K562 (cell line): ENCODE results near the gene MYO18B.

ENCODE experiments used
- CHD2 ChIP-seq: IDR thresholded peaks from 2 replicates; pipeline ENCODE4 v1.6.1; 2011; ENCODE audit warnings: low read depth, low read length
- FOXA1 ChIP-seq: fragments of 450-650 bp; IDR thresholded peaks from 2 replicates; pipeline ENCODE4 v1.6.1; 2016; ENCODE audit warnings: mild to moderate bottlenecking, borderline replicate concordance
- NR1H2 ChIP-seq: sonication (generic); formaldehyde crosslinking; IDR thresholded peaks from 2 replicates; pipeline ENCODE4 v1.4.0; 2020; ENCODE audit warnings: mild to moderate bottlenecking, missing genetic modification reagents
- TRIM24 ChIP-seq, 2 experiments: fragments of 450-650 bp; IDR thresholded peaks; 2 replicates each; pipeline ENCODE4 v1.6.1; 2016
- ZNF143 ChIP-seq: sonication (generic); formaldehyde crosslinking; IDR thresholded peaks from 2 replicates; pipeline ENCODE4 v1.9.0; 2022; ENCODE audit warnings: mild to moderate bottlenecking, missing genetic modification reagents
- ZNF24 ChIP-seq: fragments of 450-650 bp; IDR thresholded peaks from 2 replicates; pipeline ENCODE4 v1.6.1; 2016
- TF ChIP-seq, protein P1 (sequence below): fragments of 150-350 bp; conservative IDR thresholded peaks from 2 replicates; pipeline ENCODE4 v1.6.1; 2014; ENCODE audit warnings: low read length
- TF ChIP-seq, protein P2 (sequence below), 3 experiments: IDR thresholded peaks in 2 of 3; conservative IDR thresholded peaks in 1 of 3; 2 replicates each; pipeline ENCODE4 v1.5.1; 2011 to 2012; ENCODE audit warnings: low read length in 3 of 3, mild to moderate bottlenecking in 3 of 3, control low read depth in 2 of 3, improper control_type of control experiment in 1 of 3, inconsistent platforms in 1 of 3, low read depth in 1 of 3, mixed read lengths in 1 of 3, moderate library complexity in 1 of 3; ENCODE audit not compliant: insufficient read depth in 2 of 3
- TF ChIP-seq, protein P3 (sequence below), 2 experiments: fragments of 450-650 bp; formaldehyde crosslinking in 1 of 2; IDR thresholded peaks; 2 replicates each; pipeline versions ENCODE4 v1.4.0 to v1.6.1; 2014 to 2020; ENCODE audit warnings: mild to moderate bottlenecking in 2 of 2, borderline replicate concordance in 1 of 2, low read depth in 1 of 2

DNA sequence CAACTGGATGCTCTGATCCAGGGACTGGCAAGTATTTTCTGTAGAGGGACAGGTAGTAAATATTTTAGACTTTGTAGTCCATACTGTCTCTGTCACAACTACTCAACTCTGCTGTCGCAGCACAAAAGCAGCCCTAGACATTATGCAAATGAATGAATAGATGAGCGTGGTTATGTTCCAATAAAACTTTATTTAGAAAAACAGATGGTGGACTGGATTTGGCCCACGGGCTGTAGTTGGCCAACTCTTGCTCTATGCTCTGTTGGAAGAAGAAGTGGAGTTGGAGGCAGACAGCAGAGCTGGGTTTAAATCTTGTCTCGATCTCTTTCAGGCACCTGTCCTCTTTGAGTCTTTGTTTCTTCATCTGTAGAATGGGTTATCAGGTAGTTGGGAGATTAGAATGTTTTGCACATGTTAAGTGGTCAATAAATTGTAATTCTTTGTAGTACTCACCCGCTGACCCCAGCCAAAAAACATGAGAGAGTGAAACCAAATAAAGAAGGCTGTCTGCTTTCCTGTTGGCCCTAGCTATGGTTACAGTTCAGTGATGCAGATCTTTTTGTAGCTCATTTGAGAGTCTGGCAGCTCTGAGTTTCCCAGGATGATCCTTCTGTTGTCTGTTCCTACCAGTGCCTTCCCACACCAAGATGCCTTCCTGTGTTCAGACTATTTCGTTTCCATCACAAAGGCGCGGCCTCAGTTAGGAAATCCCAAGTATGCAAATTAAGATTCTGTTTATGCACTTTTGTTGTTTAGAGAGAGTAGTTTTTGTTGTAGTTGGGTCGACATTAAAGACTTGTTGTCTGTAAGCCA lies 229.2 kb downstream of the MYO18B start:
- no peak for TF ChIP-seq NR1H2
- TF ChIP-seq, protein P1, sequence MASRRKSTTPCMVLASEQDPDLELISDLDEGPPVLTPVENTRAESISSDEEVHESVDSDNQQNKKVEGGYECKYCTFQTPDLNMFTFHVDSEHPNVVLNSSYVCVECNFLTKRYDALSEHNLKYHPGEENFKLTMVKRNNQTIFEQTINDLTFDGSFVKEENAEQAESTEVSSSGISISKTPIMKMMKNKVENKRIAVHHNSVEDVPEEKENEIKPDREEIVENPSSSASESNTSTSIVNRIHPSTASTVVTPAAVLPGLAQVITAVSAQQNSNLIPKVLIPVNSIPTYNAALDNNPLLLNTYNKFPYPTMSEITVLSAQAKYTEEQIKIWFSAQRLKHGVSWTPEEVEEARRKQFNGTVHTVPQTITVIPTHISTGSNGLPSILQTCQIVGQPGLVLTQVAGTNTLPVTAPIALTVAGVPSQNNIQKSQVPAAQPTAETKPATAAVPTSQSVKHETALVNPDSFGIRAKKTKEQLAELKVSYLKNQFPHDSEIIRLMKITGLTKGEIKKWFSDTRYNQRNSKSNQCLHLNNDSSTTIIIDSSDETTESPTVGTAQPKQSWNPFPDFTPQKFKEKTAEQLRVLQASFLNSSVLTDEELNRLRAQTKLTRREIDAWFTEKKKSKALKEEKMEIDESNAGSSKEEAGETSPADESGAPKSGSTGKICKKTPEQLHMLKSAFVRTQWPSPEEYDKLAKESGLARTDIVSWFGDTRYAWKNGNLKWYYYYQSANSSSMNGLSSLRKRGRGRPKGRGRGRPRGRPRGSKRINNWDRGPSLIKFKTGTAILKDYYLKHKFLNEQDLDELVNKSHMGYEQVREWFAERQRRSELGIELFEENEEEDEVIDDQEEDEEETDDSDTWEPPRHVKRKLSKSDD = no peak
- TF ChIP-seq TRIM24 (IDR thresholded peaks at IDR 0.05) = no peak
- TF ChIP-seq CHD2 = no peak
- TF ChIP-seq FOXA1 = no peak
- no peak for TF ChIP-seq ZNF24
- TF ChIP-seq, protein P2, sequence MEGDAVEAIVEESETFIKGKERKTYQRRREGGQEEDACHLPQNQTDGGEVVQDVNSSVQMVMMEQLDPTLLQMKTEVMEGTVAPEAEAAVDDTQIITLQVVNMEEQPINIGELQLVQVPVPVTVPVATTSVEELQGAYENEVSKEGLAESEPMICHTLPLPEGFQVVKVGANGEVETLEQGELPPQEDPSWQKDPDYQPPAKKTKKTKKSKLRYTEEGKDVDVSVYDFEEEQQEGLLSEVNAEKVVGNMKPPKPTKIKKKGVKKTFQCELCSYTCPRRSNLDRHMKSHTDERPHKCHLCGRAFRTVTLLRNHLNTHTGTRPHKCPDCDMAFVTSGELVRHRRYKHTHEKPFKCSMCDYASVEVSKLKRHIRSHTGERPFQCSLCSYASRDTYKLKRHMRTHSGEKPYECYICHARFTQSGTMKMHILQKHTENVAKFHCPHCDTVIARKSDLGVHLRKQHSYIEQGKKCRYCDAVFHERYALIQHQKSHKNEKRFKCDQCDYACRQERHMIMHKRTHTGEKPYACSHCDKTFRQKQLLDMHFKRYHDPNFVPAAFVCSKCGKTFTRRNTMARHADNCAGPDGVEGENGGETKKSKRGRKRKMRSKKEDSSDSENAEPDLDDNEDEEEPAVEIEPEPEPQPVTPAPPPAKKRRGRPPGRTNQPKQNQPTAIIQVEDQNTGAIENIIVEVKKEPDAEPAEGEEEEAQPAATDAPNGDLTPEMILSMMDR (IDR thresholded peaks at IDR 0.05 in 2 of 3, conservative IDR thresholded peaks at IDR 0.05 in 1 of 3; ENCODE audit: insufficient read depth in 2 of 3, low read depth in 1 of 3, low read length in 3 of 3) = no peak
- TF ChIP-seq, protein P3, sequence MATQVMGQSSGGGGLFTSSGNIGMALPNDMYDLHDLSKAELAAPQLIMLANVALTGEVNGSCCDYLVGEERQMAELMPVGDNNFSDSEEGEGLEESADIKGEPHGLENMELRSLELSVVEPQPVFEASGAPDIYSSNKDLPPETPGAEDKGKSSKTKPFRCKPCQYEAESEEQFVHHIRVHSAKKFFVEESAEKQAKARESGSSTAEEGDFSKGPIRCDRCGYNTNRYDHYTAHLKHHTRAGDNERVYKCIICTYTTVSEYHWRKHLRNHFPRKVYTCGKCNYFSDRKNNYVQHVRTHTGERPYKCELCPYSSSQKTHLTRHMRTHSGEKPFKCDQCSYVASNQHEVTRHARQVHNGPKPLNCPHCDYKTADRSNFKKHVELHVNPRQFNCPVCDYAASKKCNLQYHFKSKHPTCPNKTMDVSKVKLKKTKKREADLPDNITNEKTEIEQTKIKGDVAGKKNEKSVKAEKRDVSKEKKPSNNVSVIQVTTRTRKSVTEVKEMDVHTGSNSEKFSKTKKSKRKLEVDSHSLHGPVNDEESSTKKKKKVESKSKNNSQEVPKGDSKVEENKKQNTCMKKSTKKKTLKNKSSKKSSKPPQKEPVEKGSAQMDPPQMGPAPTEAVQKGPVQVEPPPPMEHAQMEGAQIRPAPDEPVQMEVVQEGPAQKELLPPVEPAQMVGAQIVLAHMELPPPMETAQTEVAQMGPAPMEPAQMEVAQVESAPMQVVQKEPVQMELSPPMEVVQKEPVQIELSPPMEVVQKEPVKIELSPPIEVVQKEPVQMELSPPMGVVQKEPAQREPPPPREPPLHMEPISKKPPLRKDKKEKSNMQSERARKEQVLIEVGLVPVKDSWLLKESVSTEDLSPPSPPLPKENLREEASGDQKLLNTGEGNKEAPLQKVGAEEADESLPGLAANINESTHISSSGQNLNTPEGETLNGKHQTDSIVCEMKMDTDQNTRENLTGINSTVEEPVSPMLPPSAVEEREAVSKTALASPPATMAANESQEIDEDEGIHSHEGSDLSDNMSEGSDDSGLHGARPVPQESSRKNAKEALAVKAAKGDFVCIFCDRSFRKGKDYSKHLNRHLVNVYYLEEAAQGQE (IDR thresholded peaks at IDR 0.05; ENCODE audit: borderline replicate concordance) = no peak
- TF ChIP-seq, protein P3 (CRISPR knock-in tag; IDR thresholded peaks at IDR 0.05; ENCODE audit: low read depth) = no peak
- TF ChIP-seq ZNF143 (CRISPR knock-in tag) = no peak
